NCI-H1694 treated with DMSO at 0.1 percent for 48 hours (cell line): ENCODE data around the gene KCNC1.

Source experiments
- DNase-seq: peaks from one replicate; lab custom pipeline; 2025; lab: John Stamatoyannopoulos, UW

KCNC1 gene

GRCh38 chr11:17774232-17775034, 39.9 kb downstream of the KCNC1 start:
- DNase-seq = no peak

DNA sequence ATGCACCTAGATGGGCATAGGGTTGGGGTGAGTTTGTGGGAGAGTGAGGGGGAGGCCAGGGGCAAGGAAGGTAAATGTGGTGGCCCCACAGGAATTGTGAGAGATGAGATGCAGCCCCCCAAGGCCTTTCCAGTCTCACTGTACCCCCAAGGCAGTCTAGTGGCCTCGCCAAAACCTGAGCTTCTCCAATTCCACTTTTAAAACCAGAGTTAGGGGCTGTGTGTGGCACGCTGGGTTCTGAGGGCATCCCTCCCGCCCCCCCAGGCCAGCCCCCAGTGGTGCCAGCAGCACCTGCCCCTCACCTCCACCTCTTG, 40.4 kb downstream of the KCNC1 start:
- DNase-seq = no peak

DNA sequence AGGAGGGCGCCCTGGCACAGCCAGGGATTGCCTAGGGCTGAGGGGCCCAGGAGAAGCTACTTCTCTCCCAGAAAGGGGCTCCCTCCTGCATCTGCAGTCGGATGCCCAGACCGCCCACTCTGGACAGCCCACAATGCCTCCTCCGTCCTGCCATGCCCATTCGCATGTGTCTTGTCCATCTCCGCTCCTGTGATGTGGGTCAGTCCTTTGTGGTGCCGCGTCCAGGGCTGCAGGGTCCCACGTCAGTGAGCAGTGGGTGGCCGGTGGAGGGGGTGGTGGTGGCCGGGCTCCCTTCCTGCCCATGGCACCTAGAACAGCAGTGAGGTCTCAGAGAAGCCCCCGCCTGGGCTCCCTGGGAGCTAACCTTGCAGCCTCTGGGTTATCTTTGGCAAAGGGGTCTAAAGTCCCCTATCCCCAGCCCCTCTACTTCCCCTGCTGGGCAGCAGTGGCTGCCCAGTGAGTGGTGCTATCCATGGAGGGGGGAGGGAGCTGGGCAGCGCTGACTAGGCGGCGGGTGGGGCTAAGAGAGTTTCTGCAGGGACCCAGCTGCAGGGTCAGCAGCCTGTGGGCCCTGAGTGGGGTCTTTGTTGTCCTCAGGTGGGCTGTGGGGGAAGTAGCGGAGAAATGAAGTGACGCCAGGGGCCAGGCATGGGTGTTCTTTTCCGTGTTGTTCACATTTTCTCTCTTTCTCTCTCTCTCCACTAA, 41.1 kb downstream of the KCNC1 start:
- DNase-seq = no peak

DNA sequence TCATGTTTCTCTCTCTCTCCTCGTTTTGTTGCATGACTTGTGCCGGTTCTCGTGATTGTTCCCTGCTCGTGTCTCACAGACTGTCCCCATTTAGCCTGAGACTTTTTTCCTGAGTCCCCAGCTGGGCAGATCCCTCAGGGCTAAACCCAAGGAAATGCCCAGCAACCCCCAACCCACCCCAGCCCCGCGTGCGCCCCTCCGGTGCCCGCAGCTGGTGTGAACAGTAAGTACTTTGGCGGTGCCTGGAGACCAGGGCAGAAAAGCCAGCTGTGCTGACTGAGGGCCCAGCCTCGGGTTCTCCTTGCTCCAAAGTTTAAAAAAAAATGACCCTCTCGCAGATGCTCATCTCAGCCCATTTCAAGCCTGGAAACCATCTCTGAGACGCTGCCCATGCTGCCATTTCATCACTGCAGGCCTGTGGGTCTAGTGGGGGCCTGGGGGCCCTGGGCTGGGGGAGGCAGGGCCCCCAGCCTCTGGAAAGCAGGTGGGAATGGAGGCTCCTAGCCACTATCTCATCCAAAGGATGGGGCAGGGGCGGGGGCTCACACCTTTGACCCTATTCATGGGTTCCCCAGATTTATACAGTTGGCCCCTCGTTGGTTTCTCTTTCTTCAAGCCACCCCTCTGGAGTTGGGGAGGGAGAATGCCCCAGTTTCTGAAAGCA, 41.8 kb downstream of the KCNC1 start:
- DNase-seq = no peak

GRCh38 chr11:17777086-17777737, 42.6 kb downstream of the KCNC1 start:
- DNase-seq = no peak

GRCh38 chr11:17777738-17778091, 43.1 kb downstream of the KCNC1 start:
- DNase-seq = no peak

DNA sequence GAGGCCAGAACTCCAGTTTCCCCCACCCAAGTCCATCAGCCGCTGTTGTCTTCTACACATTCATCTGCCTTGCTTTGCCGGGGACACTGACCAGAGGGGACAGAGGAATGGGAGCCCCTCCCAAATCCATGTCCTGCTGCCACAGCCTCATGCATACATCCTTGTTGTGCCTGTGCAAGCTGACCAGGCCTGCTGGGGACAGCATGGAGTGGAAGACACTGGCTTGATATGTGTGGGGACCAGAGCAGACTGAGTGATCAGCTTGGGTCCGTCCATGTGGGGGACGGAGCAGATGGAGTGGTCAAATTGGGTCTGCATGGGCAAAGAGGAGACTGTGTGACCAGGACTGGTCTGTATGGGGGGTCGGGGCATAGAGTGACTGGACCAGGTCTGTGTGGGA, 43.8 kb downstream of the KCNC1 start:
- DNase-seq = no peak

GRCh38 chr11:17778956-17779860, 44.6 kb downstream of the KCNC1 start:
- DNase-seq = no peak

GRCh38 chr11:17779861-17780594, 45.4 kb downstream of the KCNC1 start:
- no peak for DNase-seq

- DNase-seq = no peak
These were observed 46.1 kb downstream of the KCNC1 start for GRCh38 chr11:17780668-17781067.

- DNase-seq = no peak
These were observed 46.6 kb downstream of the KCNC1 start for GRCh38 chr11:17781221-17781620.

- DNase-seq = no peak
These were observed 47.0 kb downstream of the KCNC1 start for GRCh38 chr11:17781626-17782025.

DNA sequence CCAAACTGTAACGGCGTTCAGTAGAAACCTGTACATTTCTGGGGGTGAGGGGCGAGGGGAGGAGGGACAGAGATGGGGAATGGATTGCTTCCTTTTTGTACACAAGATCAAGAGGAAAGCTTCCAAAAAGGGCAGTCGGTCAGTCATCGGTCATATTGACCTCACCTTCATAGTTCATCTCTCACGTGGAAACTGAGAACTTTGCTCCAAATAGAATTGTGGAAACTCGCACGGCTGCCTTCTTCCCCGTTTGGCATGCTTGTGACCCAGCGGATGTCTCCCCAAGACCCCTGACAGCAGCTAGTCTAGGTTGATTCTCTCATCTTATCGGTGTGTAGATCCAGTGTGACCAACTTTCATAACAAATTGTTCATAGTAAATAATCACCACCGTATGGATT, 47.6 kb downstream of the KCNC1 start:
- no peak for DNase-seq

- no peak for DNase-seq
These were observed 48.2 kb downstream of the KCNC1 start for GRCh38 chr11:17782603-17783337.

GRCh38 chr11:17783878-17784277, 49.3 kb downstream of the KCNC1 start:
- DNase-seq = no peak

- DNase-seq = no peak
These were observed 52.4 kb downstream of the KCNC1 start for GRCh38 chr11:17786824-17787525.

DNA sequence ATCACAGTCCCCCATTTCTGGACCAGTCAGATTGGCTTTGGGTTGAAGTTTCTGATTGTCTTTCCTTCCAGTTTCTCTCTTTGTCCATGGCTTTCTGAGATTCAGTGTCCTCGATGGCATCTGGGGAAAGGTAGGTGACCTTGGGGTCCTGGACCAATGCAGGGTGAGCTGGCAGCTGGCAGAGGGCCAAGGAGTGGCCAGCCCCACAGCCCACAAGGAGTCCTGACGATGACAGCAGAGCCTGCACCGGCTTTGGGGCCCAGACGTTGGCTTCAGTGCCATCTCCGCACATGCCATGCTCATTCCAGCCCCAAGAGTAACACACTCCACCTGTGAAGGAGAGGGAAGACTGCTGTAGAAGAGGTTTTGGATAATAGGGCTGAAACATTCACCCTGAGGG, 53.5 kb downstream of the KCNC1 start:
- DNase-seq = no peak

GRCh38 chr11:17790453-17790852, 55.9 kb downstream of the KCNC1 start:
- no peak for DNase-seq

GRCh38 chr11:17791144-17791543, 56.6 kb downstream of the KCNC1 start:
- no peak for DNase-seq

DNA sequence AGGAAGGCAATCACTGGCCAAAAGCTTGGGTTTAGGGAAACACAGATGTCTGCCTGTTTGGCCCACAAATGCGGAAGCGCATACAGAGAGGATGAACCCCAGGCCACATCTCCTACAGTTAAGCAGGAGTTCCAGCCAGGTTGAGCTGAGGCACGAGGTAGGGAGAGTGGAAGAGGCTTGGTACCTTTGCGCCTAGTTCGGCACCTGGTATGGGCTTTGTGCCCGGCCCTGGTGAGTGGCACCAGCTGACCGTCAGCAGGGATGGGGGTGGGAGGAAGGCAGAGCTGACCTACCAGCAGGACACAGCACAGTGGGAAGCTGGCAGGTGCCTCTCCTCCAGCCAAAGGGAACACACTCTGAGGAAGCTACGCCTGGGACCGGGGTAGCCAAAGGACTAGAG, 57.6 kb downstream of the KCNC1 start:
- no peak for DNase-seq
